SKM-1 treated with dmso at 0.1 percent for 144 hours (cell line): ENCODE results near the gene HPD.

Experiments used
- DNase-seq: peaks from one replicate; lab custom pipeline; 2025; ENCODE audit not compliant: unreplicated experiment; lab: John Stamatoyannopoulos, UW

The HPD gene

DNA sequence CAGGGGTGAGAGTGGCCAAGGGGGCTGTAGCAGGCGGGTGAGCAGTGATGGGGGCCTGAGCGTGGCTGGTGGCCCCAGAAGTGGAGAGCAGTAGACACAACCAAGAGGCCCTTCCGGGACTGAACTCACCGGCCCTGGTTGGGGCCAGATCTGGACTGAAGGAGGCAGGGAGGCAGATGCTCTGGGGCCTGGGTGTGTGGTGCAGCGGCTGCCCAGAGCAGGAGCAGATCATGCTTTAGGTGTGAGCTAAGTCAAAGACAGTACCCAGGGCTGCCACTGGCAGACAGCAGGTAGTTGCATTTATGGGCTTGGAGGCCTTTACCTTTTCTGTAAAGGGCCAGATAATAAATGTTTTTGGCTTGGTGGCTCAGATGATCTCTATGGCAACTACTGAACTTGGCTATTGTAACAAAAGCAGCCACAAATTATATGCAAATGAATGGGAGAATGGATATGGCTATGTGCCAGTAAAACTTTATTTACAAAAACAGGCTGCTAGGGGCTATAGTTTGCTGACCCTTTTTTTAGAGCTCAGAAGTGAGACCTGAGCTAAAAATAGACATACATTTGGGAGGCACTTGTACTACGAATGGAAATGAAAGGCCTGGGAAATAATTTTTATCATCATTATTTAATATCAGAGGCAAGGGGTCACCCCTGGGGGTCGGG lies 29.3 kb downstream of the HPD start:
- DNase-seq = no peak

DNA sequence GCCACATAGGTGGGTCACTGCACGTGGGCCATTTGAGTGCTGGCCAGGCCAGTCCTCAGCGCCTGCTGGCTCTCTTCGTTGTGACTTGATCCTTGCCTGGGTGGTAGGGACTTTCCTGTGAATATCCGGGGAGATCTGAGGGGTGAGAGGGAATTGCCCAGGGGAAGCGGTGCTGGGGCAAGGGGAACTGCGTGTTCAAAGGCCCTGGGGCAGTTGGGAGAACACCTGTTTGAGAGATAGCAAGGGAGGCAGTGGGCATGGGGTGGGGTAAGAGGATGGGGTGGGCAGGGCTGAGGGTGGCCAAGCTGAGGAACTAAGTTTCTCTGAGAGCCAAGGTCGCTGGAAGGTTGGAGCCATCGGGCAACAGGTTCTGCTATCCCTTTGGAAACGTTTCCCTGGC lies 29.8 kb downstream of the HPD start:
- no peak for DNase-seq

DNA sequence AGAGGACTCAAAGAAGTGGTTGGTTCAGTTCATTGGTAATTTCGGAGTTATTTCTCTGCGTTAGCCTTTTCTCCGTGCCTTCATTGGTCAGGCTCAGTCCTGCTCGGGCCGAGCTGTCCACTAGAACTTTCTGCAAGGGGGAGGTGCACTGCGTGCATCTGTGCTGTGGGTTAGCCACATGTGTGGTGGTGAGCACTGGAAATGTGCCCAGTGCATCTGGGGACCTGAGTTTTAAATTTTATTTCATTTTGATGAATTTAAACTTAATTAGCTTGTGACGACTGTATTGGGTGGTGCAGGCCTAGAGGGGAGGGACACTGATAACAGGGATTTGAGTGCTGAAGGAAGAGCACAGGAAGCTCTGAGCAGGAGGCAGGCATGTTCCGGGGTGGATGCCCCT lies 30.4 kb downstream of the HPD start:
- no peak for DNase-seq

DNA sequence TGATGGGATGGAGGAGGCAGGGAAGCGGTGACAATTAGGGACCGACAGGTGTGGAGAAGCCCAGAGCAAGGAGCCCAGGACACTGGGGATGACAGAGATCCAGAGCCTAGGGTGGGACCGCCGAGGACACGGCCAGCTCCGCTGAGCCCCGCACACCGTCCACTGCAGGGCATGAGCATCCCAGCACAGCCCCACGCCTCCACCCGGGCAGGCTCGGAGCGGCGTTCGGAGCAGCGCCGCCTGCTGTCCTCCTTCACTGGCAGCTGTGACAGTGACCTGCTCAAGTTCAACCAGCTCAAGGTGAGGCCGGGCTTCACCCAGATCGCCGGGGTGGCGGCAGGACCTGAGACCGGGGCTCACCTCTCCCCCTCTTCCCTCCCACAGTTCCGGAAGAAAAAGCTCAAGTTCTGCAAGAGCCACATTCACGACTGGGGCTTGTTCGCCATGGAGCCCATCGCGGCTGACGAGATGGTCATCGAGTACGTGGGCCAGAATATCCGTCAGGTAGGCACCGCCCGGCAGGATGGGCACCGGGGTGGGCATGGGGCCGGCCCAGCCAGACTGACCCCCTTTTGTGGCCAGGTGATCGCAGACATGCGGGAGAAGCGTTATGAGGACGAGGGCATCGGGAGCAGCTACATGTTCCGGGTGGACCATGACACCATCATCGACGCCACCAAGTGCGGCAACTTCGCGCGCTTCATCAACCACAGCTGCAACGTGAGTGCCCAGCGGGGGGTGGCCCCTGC lies 31.1 kb downstream of the HPD start:
- no peak for DNase-seq

DNA sequence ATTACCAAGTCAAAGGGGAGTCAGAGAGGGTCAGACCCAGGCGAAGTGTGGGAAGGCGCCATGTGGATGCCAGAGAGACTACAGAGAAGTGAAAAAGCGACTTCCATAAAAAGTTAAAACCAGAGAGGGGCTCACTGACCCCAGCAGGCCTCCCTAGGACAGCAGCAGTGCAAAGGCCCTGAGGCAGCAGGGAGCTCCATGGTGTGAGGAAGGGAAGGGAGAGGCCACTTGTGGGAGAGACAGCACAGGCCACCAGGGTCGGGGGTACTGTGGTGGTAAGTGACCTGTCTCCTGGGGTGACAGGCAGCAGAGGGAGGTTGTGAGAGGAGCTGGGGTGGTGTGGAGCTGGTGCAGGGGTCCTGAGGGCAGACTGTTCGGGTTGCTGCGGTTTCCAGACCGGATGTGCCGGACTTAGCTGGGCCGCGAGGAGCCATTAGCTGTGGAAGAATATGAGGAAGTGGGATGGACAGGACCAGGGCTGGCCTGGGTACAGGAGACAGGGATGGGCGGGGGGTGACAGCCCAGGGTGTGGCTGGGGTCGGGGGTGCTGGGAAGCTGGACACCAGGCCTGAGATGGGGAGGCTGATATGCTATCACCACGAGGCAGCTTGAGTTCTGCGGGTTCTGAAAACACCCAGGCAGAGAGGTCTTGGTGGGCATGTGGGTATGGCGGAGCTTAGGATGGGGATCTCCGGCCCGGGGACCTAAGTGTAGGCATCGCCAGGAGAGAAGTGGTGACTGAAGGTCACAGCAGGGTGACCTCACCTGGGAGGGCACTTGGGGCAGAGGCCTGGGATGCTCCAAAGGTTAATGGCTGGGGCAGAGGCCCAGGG lies 32.1 kb downstream of the HPD start:
- DNase-seq = no peak

DNA sequence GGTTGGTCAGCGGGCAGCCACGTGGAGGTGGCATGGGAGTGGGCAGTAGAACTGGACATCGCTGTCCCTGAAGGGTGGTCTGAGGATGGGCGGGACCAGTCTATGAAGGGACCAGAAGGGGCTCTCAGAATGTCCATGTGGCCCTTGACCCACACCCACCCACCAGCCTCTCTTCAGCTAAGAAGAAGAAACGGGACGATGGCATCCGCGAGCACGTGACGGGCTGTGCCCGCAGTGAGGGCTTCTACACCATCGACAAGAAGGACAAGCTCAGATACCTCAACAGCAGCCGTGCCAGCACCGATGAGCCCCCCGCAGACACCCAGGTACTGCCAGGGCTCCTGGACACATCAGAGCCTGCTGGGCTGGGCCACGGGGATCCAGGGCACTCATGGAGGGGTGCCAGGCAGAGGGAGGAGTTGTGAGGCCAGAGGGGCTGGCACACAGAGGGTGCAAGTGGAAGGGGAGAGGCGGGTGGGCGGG lies 33.6 kb downstream of the HPD start:
- DNase-seq = no peak

DNA sequence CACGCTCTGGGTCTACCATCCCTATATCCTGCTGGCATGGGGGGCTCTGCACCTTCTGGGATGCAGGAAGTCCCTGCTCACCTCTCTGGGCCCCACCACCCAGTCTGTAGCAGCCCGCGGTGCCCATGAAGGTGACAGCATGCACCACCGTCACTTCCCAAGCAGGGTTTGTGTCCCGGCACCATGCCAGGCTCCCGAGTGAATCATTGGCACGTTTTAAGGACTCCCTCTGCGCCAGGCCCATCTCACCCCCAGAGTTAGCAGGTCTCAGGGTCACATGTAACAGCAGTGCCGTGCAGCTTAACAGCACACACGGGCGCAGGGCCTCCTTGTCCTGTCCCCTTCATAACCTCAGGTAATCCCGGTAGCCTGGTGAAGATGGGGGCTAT lies 34.9 kb downstream of the HPD start:
- DNase-seq = no peak

DNA sequence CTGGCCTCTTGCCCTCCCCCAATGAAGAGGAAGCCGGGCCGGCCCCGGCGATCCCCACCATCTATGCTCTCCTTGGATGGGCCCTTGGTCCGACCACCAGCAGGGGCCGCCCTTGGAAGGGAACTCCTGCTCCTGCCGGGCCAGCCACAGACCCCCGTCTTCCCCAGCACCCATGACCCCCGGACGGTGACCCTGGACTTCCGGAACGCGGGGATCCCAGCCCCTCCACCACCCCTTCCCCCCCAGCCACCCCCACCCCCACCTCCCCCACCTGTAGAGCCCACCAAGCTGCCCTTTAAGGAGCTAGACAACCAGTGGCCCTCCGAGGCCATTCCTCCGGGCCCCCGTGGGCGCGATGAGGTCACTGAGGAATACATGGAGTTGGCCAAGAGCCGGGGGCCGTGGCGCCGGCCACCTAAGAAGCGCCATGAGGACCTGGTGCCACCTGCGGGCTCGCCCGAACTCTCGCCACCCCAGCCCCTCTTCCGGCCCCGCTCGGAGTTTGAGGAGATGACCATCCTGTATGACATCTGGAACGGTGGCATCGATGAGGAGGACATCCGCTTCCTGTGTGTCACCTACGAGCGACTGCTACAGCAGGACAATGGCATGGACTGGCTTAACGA lies 35.4 kb downstream of the HPD start:
- DNase-seq = no peak

DNA sequence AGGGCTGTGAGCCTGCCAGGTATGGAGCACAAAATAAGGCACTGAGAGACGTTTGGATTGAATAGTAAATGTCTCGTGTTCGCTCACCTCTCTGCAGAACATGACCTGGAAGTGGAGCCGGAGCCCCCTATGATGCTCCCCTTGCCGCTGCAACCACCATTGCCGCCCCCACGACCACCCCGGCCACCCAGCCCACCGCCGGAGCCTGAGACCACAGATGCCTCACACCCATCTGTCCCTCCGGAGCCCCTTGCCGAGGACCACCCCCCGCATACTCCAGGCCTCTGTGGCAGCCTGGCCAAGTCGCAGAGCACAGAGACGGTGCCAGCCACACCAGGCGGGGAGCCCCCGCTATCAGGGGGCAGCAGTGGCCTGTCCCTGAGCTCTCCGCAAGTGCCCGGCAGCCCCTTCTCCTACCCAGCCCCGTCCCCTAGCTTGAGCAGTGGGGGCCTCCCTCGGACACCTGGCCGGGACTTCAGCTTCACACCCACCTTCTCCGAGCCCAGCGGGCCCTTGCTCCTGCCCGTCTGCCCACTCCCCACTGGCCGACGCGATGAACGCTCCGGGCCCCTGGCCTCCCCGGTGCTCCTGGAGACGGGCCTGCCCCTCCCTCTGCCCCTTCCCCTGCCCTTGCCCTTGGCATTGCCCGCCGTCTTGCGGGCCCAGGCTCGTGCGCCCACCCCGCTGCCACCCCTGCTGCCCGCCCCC lies 36.1 kb downstream of the HPD start:
- no peak for DNase-seq

DNA sequence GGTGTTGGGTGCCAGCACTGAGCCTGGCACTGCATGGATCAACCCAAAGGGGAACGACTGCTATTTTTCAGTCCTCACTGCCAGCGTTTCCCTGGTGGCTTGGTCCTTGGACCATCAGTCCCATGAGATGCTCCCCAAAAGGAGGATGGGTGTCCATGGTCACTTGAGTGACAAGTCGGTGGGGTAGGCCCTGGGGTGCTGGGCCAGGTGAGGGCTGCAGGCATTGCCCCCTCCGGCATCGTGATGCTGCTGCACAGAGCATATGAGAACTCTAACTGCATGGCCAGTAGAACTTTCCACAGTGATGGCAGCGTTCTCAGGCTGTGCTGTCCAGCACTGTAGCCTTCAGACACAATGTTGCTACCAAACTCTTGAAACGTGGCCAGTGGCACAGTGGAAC lies 38.6 kb downstream of the HPD start:
- DNase-seq = no peak

DNA sequence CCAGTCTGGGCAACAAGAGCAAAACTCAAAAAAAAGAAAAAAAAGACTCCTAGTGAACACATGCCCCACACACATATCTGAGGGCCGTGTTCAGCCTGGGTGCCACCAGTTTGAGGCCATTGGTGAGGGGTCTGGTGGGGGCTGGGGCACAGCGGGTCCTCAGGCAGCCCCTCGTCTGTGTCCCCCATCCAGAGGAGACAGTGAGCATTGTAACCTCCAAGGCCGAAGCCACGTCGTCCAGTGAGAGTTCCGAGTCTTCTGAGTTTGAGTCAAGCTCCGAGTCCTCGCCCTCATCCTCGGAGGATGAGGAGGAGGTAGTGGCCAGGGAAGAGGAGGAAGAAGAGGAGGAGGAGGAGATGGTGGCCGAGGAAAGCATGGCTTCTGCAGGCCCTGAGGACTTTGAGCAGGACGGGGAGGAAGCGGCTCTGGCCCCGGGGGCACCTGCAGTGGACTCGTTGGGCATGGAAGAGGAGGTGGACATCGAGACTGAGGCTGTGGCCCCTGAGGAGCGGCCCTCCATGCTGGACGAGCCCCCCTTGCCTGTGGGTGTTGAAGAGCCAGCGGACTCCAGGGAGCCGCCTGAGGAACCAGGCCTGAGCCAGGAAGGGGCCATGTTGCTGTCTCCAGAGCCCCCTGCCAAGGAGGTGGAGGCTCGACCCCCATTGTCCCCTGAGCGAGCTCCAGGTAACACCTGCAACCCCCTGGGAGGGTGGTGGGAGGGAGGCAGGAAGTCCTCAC lies 39.3 kb downstream of the HPD start:
- no peak for DNase-seq

DNA sequence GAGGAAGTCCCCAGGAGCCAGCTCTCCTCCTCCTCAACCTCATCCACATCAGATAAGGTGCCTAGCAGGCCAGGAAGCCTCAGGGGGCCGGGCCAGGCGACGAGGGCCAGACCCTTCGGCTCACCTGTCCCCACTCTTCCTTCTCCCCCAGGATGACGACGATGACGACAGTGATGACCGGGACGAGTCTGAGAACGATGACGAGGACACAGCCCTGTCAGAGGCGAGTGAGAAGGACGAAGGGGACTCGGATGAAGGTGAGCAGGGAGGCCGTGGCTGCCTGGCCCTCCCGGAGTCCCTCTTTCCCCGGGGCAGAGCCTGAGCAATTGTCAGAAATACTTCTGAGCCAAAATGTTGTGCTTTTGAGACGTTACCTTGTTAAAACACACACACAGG lies 41.0 kb downstream of the HPD start:
- DNase-seq = no peak

DNA sequence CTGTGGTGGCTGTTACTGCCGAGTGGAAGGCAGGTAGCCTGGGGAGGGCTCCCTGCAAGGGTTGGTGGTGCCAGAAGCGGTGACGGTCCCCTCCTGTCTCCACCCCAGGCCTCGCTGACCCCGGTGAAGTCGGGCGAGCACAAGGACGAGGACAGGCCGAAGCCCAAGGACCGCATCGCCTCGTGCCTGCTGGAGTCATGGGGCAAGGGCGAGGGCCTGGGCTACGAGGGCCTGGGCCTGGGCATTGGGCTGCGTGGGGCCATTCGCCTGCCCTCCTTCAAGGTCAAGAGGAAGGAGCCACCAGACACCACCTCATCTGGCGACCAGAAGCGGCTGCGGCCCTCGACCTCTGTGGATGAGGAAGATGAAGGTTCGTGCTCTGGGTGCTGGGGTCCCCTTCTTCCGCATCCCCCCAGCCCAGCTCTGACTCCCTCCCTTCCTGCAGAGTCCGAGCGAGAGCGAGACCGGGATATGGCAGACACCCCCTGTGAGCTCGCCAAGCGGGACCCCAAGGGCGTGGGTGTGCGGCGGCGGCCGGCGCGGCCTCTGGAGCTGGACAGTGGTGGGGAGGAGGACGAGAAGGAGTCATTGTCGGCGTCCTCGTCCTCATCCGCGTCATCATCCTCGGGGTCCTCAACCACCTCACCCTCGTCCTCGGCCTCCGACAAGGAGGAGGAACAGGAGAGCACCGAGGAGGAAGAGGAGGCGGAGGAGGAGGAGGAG lies 41.6 kb downstream of the HPD start:
- no peak for DNase-seq

DNA sequence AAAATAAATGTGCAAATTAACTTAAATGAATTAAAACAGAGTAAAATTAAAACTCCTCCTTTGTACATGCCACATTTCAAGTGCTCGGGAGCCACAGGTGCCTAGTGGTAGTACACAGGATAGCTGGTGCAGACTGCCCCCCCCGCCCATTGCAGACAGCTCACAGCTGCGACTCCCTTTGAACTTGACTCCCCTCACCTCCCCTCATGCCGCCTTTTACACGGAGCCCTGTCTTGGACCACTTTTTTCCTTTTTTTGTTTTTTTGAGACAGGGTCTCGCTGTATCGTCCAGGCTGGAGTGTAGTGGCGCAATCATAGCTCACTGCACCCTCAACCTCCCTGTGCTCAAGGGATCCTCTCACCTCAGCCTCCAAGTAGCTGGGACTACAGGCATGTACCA lies 43.4 kb downstream of the HPD start:
- DNase-seq = no peak

DNA sequence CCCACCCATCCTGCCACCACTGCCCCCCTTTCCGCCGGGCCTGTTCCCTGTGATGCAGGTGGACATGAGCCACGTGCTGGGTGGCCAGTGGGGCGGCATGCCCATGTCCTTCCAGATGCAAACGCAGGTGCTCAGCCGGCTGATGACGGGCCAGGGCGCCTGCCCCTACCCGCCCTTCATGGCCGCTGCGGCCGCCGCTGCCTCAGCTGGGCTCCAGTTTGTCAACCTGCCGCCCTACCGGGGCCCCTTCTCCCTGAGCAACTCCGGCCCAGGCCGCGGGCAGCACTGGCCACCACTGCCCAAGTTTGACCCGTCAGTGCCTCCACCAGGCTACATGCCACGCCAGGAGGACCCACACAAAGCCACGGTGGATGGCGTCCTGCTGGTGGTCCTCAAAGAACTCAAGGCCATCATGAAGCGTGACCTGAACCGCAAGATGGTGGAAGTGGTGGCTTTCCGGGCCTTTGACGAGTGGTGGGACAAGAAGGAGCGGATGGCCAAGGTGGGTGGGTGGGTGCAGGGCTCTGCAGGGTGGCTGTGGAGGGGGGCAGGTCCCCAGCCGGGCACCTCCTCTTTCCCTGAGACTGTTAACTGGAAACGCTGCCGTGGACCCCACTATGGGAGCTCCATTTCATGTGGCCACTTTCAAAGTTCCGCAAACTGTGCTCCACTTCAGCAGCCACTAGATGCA lies 44.1 kb downstream of the HPD start:
- no peak for DNase-seq

DNA sequence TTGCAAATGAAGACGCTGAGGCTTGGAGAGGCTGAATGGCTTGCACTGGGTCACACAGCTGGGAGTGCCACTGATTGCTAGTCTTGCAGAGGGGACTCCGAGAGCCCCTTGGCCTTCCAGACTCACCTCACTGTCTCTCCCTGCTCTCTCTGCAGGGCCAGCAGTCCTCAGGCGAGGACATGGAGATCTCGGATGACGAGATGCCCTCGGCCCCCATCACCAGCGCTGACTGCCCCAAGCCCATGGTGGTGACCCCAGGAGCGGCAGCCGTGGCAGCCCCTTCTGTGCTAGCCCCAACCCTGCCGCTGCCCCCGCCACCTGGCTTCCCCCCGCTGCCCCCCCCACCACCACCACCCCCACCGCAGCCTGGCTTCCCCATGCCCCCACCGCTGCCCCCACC lies 44.7 kb downstream of the HPD start:
- DNase-seq = no peak

DNA sequence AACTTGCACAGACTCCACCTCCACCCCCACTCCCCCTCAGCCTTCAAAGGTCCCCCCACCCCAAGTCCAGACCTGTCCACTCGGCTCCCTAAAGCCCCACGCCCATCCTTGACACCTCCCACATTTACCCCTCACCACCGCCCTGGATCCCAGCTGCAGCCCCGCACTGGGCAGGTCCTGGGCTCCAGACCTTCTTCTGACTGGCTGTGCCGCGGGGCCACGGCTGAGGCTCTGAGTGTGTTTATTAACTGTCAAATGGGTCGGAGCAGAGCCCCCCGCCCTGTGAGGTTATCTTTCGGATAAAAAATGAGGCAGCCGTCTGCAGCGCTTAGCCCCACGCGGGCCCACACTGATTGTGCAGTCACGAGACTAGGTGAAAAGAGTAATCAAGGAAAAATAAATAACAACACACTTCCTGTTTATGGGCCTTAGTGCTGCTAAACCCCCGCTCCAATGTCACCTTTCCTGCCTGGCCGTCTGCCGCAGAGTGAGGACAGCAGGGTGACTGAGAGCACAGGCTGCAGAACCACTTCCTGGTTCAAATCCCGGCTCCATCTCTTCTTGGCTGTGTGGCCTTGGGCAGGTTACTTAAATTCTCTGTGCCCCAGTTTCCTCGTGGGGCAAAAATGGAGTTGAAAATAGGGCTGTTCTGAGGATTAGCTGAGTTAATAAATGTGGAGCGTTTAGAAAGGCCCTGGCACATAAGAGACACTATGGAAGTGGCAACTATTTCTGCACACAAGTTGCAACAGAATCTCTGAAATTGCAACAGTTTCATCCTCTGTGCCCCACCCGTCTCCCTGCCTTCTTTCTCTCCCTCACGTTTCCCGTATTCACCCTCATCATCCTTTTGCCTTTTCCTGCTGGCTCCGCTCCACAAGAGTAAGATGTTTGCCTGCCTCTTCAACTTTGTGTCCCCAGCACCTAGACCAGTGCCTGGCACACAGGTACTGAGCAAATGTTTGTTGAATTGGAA lies 45.5 kb downstream of the HPD start:
- no peak for DNase-seq
